ENCODE measurements around the gene TMSB15B. TPM values are rescaled to one million over a fixed set of nuclear protein-coding genes. Genes with fewer than 3 reads are reported as not detected.

The TMSB15B gene
- polyA plus RNA-seq, 3 donors: 1.1 to 2.2 (median 2.0) TPM

DNA sequence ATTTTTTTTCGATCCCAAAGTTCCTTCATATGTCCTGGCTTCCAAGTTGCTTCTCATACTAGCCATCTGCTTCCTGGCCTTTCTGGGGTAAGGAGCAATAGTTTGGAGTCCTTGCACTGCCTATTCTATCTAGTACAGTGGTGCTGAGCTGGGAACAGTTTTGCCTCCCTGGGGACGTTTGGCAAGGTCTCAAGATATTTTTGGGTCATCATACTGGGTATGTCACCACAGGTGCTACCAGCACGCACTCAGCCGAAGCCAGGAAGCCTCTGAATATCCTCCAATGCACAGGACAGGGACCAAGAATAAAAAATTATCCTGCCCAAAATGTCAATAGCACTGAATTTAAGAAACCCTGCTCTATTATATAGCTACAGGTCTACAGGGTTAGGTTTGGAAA lies 35.4 kb upstream of the TMSB15B start:
- Histone ChIP-seq H3K4me2 (replicated peaks; ENCODE audit: extremely low read depth, low read length, poor library complexity, severe bottlenecking) (no peak overlapping the region), H3K79me2 (ENCODE audit: insufficient read depth, low read length) (no peaks in the 10 kb centered on the region), H2AFZ (ENCODE audit: insufficient read depth, low read depth, low read length, poor library complexity, severe bottlenecking) (no peak overlapping the region), H3K36me3 (replicated peaks in 1 of 2; ENCODE audit: control insufficient read depth in 1 of 2, insufficient read depth in 2 of 2, low read length in 2 of 2) (no peaks in the 10 kb centered on the region), H3K27ac (ENCODE audit: low read depth in 1 of 2, low read length in 2 of 2) (no peak overlapping the region), H3K9ac (ENCODE audit: insufficient read depth, low read length, poor library complexity, severe bottlenecking) (no peak overlapping the region), H4K20me1 (ENCODE audit: insufficient read depth, low read length) (no peaks in the 10 kb centered on the region), H3K27me3 (ENCODE audit: control insufficient read depth in 2 of 2, insufficient read depth in 2 of 2, low read length in 2 of 2) (no peaks in the 10 kb centered on the region), H3K4me1 (ENCODE audit: control insufficient read depth in 1 of 2, insufficient read depth in 2 of 2, low read length in 2 of 2) (no peaks in the 10 kb centered on the region), H3K4me3 (replicated peaks in 1 of 3; ENCODE audit: low read depth in 2 of 3, low read length in 3 of 3) (no peak overlapping the region), H3K9me3 (replicated peaks in 1 of 2; ENCODE audit: control insufficient read depth in 1 of 2, insufficient read depth in 1 of 2, low read length in 2 of 2) (no peaks in the 10 kb centered on the region)
- Mint-ChIP-seq H3K27me3 (ENCODE audit: low read depth in 3 of 3) (peaks cover 0 to 8% (median 1%) of the 10 kb centered on the region in 3 donors), H3K36me3 (no peaks in the 10 kb centered on the region), H3K9me3 (peaks cover 0 to 2% (median 0%) of the 10 kb centered on the region in 7 donors), H3K4me3 (no peak overlapping the region), H3K27ac (peak overlapping the region in 1 of 7 donors; percentile 1), H3K4me1 (no peaks in the 10 kb centered on the region)
- DNase-seq: no peak
- intact Hi-C loops (cut with micrococcal nuclease): no loop called here
- TF ChIP-seq, protein P1, sequence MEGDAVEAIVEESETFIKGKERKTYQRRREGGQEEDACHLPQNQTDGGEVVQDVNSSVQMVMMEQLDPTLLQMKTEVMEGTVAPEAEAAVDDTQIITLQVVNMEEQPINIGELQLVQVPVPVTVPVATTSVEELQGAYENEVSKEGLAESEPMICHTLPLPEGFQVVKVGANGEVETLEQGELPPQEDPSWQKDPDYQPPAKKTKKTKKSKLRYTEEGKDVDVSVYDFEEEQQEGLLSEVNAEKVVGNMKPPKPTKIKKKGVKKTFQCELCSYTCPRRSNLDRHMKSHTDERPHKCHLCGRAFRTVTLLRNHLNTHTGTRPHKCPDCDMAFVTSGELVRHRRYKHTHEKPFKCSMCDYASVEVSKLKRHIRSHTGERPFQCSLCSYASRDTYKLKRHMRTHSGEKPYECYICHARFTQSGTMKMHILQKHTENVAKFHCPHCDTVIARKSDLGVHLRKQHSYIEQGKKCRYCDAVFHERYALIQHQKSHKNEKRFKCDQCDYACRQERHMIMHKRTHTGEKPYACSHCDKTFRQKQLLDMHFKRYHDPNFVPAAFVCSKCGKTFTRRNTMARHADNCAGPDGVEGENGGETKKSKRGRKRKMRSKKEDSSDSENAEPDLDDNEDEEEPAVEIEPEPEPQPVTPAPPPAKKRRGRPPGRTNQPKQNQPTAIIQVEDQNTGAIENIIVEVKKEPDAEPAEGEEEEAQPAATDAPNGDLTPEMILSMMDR (IDR thresholded peaks at IDR 0.05): no peak
- no CpG with 5 or more reads among the region's 4 CpGs for WGBS (ENCODE audit: insufficient coverage)

DNA sequence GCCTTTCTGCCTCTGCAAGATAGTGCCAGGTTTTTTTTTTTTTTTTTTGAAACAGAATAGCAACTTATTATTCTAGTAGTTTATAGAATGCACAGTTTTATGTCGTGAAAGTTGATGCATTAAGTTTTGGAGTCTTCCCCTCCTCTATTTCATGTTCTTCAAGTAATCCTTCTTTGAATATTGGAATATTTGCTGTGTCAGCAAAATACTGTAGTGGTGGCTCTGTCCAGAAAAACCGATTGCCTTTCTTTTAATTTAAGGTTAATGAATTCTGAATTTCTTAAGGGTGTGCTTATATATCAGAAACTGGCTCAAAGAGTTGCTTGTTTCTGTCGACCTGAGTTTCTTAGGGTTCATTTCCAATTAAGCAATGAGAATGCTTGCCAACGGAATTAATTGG lies 34.8 kb upstream of the TMSB15B start:
- no peak for DNase-seq
- H3K27ac ChIP-seq (ENCODE audit: low read depth in 1 of 2, low read length in 2 of 2): no peak overlapping the region
- no peaks in the 10 kb centered on the region for H3K27me3 ChIP-seq (ENCODE audit: control insufficient read depth in 2 of 2, insufficient read depth in 2 of 2, low read length in 2 of 2)
- WGBS (ENCODE audit: insufficient coverage): no CpG with 5 or more reads among the region's 4 CpGs
- no peak overlapping the region for H3K27ac Mint-ChIP-seq
- no peaks in the 10 kb centered on the region for H4K20me1 ChIP-seq (ENCODE audit: insufficient read depth, low read length)
- no peaks in the 10 kb centered on the region for H3K9me3 ChIP-seq (replicated peaks in 1 of 2; ENCODE audit: control insufficient read depth in 1 of 2, insufficient read depth in 1 of 2, low read length in 2 of 2)
- H3K36me3 ChIP-seq (replicated peaks in 1 of 2; ENCODE audit: control insufficient read depth in 1 of 2, insufficient read depth in 2 of 2, low read length in 2 of 2): no peaks in the 10 kb centered on the region
- H3K4me3 Mint-ChIP-seq: no peak overlapping the region
- H2AFZ ChIP-seq (ENCODE audit: insufficient read depth, low read depth, low read length, poor library complexity, severe bottlenecking): no peak overlapping the region
- H3K4me1 Mint-ChIP-seq: no peaks in the 10 kb centered on the region
- intact Hi-C loops (cut with micrococcal nuclease): no loop called here
- TF ChIP-seq, protein P1 (IDR thresholded peaks at IDR 0.05): no peak
- no peaks in the 10 kb centered on the region for H3K4me1 ChIP-seq (ENCODE audit: control insufficient read depth in 1 of 2, insufficient read depth in 2 of 2, low read length in 2 of 2)
- H3K4me2 ChIP-seq (replicated peaks; ENCODE audit: extremely low read depth, low read length, poor library complexity, severe bottlenecking): no peak overlapping the region
- H3K4me3 ChIP-seq (replicated peaks in 1 of 3; ENCODE audit: low read depth in 2 of 3, low read length in 3 of 3): no peak overlapping the region
- peaks cover 0 to 8% (median 0%) of the 10 kb centered on the region in 3 donors for H3K27me3 Mint-ChIP-seq (ENCODE audit: low read depth in 3 of 3)
- peaks cover 0 to 2% (median 0%) of the 10 kb centered on the region in 7 donors for H3K9me3 Mint-ChIP-seq
- no peaks in the 10 kb centered on the region for H3K79me2 ChIP-seq (ENCODE audit: insufficient read depth, low read length)
- no peak overlapping the region for H3K9ac ChIP-seq (ENCODE audit: insufficient read depth, low read length, poor library complexity, severe bottlenecking)
- H3K36me3 Mint-ChIP-seq: no peaks in the 10 kb centered on the region
